CD14-positive monocyte (primary cell): ENCODE results near the gene C10orf143. TPM values are rescaled to one million over a fixed set of nuclear protein-coding genes. Genes with fewer than 3 reads are reported as not detected.

ENCODE experiments used
- DNase-seq, 3 donors: peaks; one replicate each; pipeline ENCODE4 v3.0.0-alpha.2; 2011 to 2022
- H2AFZ ChIP-seq: 2 replicates; pipeline ENCODE4 v1.6.0; 2012; ENCODE audit warnings: mild to moderate bottlenecking, low read depth, low read length, inconsistent platforms; ENCODE audit not compliant: insufficient read depth, poor library complexity, severe bottlenecking
- H3K27ac ChIP-seq, 2 donors: 1 replicate in 1 of 2; 2 replicates in 1 of 2; pipeline ENCODE4 v1.5.1; 2012 to 2013; ENCODE audit warnings: low read length in 2 of 2, control low read depth in 1 of 2, inconsistent platforms in 1 of 2, low read depth in 1 of 2, mild to moderate bottlenecking in 1 of 2
- H3K27me3 ChIP-seq, 2 donors: one replicate each; pipeline versions ENCODE4 v1.6.0 to v1.6.1; 2011 to 2013; ENCODE audit warnings: low read length in 2 of 2; ENCODE audit not compliant: control insufficient read depth in 2 of 2, insufficient read depth in 2 of 2
- H3K36me3 ChIP-seq, 2 donors: replicated peaks in 1 of 2; 1 replicate in 1 of 2; 2 replicates in 1 of 2; pipeline versions ENCODE4 v1.5.1 to v1.6.1; 2012 to 2013; ENCODE audit warnings: low read length in 2 of 2, control low read depth in 1 of 2, inconsistent platforms in 1 of 2, mild to moderate bottlenecking in 1 of 2; ENCODE audit not compliant: insufficient read depth in 2 of 2, control insufficient read depth in 1 of 2
- H3K4me1 ChIP-seq, 2 donors: 1 replicate in 1 of 2; 2 replicates in 1 of 2; pipeline versions ENCODE4 v1.5.1 to v1.6.1; 2012 to 2013; ENCODE audit warnings: low read length in 2 of 2, control low read depth in 1 of 2, inconsistent platforms in 1 of 2, mild to moderate bottlenecking in 1 of 2, moderate library complexity in 1 of 2; ENCODE audit not compliant: insufficient read depth in 2 of 2, control insufficient read depth in 1 of 2
- H3K4me2 ChIP-seq: replicated peaks from 2 replicates; pipeline ENCODE3; 2012; ENCODE audit warnings: low read length, moderate library complexity, mild to moderate bottlenecking; ENCODE audit not compliant: poor library complexity, severe bottlenecking; ENCODE audit errors: extremely low read depth
- H3K4me3 ChIP-seq, 3 experiments: fragments of 200-600 bp in 1 of 3; sonication (generic) in 1 of 3; replicated peaks in 1 of 3; 1 replicate in 2 of 3; 2 replicates in 1 of 3; pipeline ENCODE4 v1.5.1; 2011 to 2013; ENCODE audit warnings: low read length in 3 of 3, mild to moderate bottlenecking in 3 of 3, control low read depth in 2 of 3, low read depth in 2 of 3, inconsistent platforms in 1 of 3, moderate library complexity in 1 of 3
- H3K79me2 ChIP-seq: 2 replicates; pipeline ENCODE4 v1.6.0; 2012; ENCODE audit warnings: mild to moderate bottlenecking, control low read depth, inconsistent platforms, low read length, moderate library complexity; ENCODE audit not compliant: insufficient read depth
- H3K9ac ChIP-seq: 2 replicates; pipeline ENCODE4 v1.6.0; 2017; ENCODE audit warnings: low read length, mild to moderate bottlenecking; ENCODE audit not compliant: insufficient read depth, poor library complexity, severe bottlenecking
- H3K9me3 ChIP-seq, 2 donors: replicated peaks in 1 of 2; 1 replicate in 1 of 2; 2 replicates in 1 of 2; pipeline versions ENCODE4 v1.5.1 to v1.6.1; 2012 to 2013; ENCODE audit warnings: low read length in 2 of 2, control low read depth in 1 of 2; ENCODE audit not compliant: control insufficient read depth in 1 of 2, insufficient read depth in 1 of 2
- H4K20me1 ChIP-seq: 2 replicates; pipeline ENCODE4 v1.6.0; 2012; ENCODE audit warnings: mild to moderate bottlenecking, low read length, control low read depth, moderate library complexity; ENCODE audit not compliant: insufficient read depth
- H3K27ac Mint-ChIP-seq, 7 donors: one replicate each; pipeline ENCODE4 v1.8.0; 2020; ENCODE audit warnings: mild to moderate bottlenecking in 7 of 7, mixed read lengths in 7 of 7, moderate library complexity in 6 of 7, inconsistent platforms in 2 of 7
- H3K27me3 Mint-ChIP-seq, 3 donors: one replicate each; pipeline ENCODE4 v1.8.0; 2021 to 2022; ENCODE audit warnings: low read depth in 3 of 3, mild to moderate bottlenecking in 3 of 3, mixed read lengths in 3 of 3, moderate library complexity in 3 of 3, inconsistent platforms in 1 of 3
- H3K36me3 Mint-ChIP-seq, 2 donors: one replicate each; pipeline ENCODE4 v1.8.0; 2020; ENCODE audit warnings: mixed read lengths in 2 of 2, inconsistent platforms in 1 of 2, mild to moderate bottlenecking in 1 of 2
- H3K4me1 Mint-ChIP-seq: one replicate; pipeline ENCODE4 v1.8.0; 2020; ENCODE audit warnings: mild to moderate bottlenecking, mixed read lengths
- H3K4me3 Mint-ChIP-seq, 2 donors: one replicate each; pipeline ENCODE4 v1.8.0; 2020; ENCODE audit warnings: mild to moderate bottlenecking in 2 of 2, mixed read lengths in 2 of 2, moderate library complexity in 1 of 2
- H3K9me3 Mint-ChIP-seq, 7 donors: one replicate each; pipeline ENCODE4 v1.8.0; 2020 to 2022; ENCODE audit warnings: mixed read lengths in 7 of 7, mild to moderate bottlenecking in 6 of 7, moderate library complexity in 6 of 7, inconsistent platforms in 2 of 7
- CTCF ChIP-seq: fragments of 200-600 bp; IDR thresholded peaks from one replicate; pipeline ENCODE4 v1.8.0; 2022; ENCODE audit warnings: antibody characterized with exemption, mild to moderate bottlenecking
- WGBS: methylation state at CpG from one replicate; pipeline ENCODE4 v1.1.5; 2013; ENCODE audit warnings: missing lambda C conversion rate; ENCODE audit not compliant: insufficient coverage; 5-methylcytosine and 5-hydroxymethylcytosine counted together
- intact Hi-C, 2 donors: fragments of 100-400 bp; cut with micrococcal nuclease; formaldehyde crosslinking; loops; one replicate each; pipeline versions ENCODE4 v1.15.0 to v1.15.1; 2023
- polyA plus RNA-seq, 3 donors: library from polyadenylated mRNA; depleted of rRNA in 1 of 3; unstranded in 2 of 3; stranded (reverse) in 1 of 3; fragments of 300-500 nt in 2 of 3; fragments of >200 nt in 1 of 3; fragmentation: Illumina TruSeq in 2 of 3; gene quantifications; 1 replicate in 2 of 3; 2 replicates in 1 of 3; pipeline ENCODE4 v1.2.3, GENCODE V29; 2012 to 2021

Gene C10orf143
- polyA plus RNA-seq, 3 donors = 3.6 to 11.6 (median 8.0) TPM

- Mint-ChIP-seq H3K27me3 (peaks cover 0 to 5% (median 3%) of the 10 kb centered on the region in 3 donors), H3K36me3 (no peaks in the 10 kb centered on the region), H3K27ac (no peak overlapping the region), H3K4me3 (no peak overlapping the region), H3K9me3 (peaks cover under 1 to 13% (median 8%) of the 10 kb centered on the region in 7 donors), H3K4me1 (no peaks in the 10 kb centered on the region)
- intact Hi-C loops = no loop called here
- WGBS = 89% methylated on average over 12 of the region's 12 CpGs
- Histone ChIP-seq H3K79me2 (no peaks in the 10 kb centered on the region), H3K9me3 (peaks cover 0 to 6% of the 10 kb centered on the region in 2 donors), H3K27me3 (no peaks in the 10 kb centered on the region), H3K27ac (no peak overlapping the region), H3K4me3 (no peak overlapping the region), H3K9ac (no peak overlapping the region), H2AFZ (no peak overlapping the region), H3K4me2 (no peak overlapping the region), H4K20me1 (no peaks in the 10 kb centered on the region), H3K36me3 (no peaks in the 10 kb centered on the region), H3K4me1 (no peaks in the 10 kb centered on the region)
- no peak for DNase-seq
- no peak for TF ChIP-seq CTCF
Observed at GRCh38 chr10:130049987-130050386, 60.6 kb downstream of the C10orf143 start.

GRCh38 chr10:130049244-130049643 lies 61.4 kb downstream of the C10orf143 start:
- no peak for DNase-seq
- H3K4me3 ChIP-seq = no peak overlapping the region
- H3K4me2 ChIP-seq = no peak overlapping the region
- H3K27me3 ChIP-seq = no peaks in the 10 kb centered on the region
- TF ChIP-seq CTCF = no peak
- H3K4me1 ChIP-seq = no peaks in the 10 kb centered on the region
- no peaks in the 10 kb centered on the region for H4K20me1 ChIP-seq
- peaks cover 0 to 5% (median 3%) of the 10 kb centered on the region in 3 donors for H3K27me3 Mint-ChIP-seq
- H3K36me3 ChIP-seq = no peaks in the 10 kb centered on the region
- no peak overlapping the region for H3K4me3 Mint-ChIP-seq
- H2AFZ ChIP-seq = no peak overlapping the region
- no peak overlapping the region for H3K9ac ChIP-seq
- H3K27ac Mint-ChIP-seq = no peak overlapping the region
- H3K79me2 ChIP-seq = no peaks in the 10 kb centered on the region
- no peaks in the 10 kb centered on the region for H3K36me3 Mint-ChIP-seq
- H3K9me3 ChIP-seq = peaks cover 0 to 4% of the 10 kb centered on the region in 2 donors
- H3K4me1 Mint-ChIP-seq = no peaks in the 10 kb centered on the region
- 95% methylated on average over 12 of the region's 12 CpGs for WGBS
- intact Hi-C loops = no loop called here
- H3K27ac ChIP-seq = no peak overlapping the region
- peaks cover 0 to 13% (median 6%) of the 10 kb centered on the region in 7 donors for H3K9me3 Mint-ChIP-seq
